Lower leg skin (tissue), 4 donors: ENCODE measurements around the gene RNPS1. TPM values are rescaled to one million over a fixed set of nuclear protein-coding genes. Genes with fewer than 3 reads are reported as not detected.

ENCODE experiments used
- DNase-seq, 2 donors: peaks; one replicate each; pipeline ENCODE4 v3.0.0-alpha.2; 2019; ENCODE audit warnings: low spot score in 2 of 2
- H3K4me3 ChIP-seq: fragments of 200-600 bp; sonication (generic); 2 replicates; pipeline ENCODE4 v1.5.1; 2017; ENCODE audit warnings: mild to moderate bottlenecking, low read depth; ENCODE audit not compliant: poor library complexity, severe bottlenecking
- POLR2A ChIP-seq, 2 donors: fragments of 450-650 bp; IDR thresholded peaks; one replicate each; pipeline ENCODE4 v1.6.1; 2016 to 2017; ENCODE audit warnings: antibody characterized with exemption in 2 of 2, mild to moderate bottlenecking in 1 of 2, moderate library complexity in 1 of 2
- WGBS, 2 donors: methylation state at CpG; one replicate each; pipeline ENCODE4 v1.1.5; 2018; 5-methylcytosine and 5-hydroxymethylcytosine counted together
- intact Hi-C: fragments of 100-400 bp; cut with DNase I; formaldehyde crosslinking; loops from one replicate; pipeline ENCODE4 v1.15.0; 2023; ENCODE audit warnings: low total_unique reads
- total RNA-seq, 4 donors: library from RNA; depleted of rRNA; stranded (reverse); fragments of >200 nt; gene quantifications; one replicate each; pipeline ENCODE4 v1.1.0, GENCODE V29; 2016
- TF ChIP-seq, protein P1 (sequence below), 3 donors: fragments of 450-650 bp; IDR thresholded peaks; one replicate each; pipeline ENCODE4 v1.5.1; 2016; ENCODE audit warnings: antibody characterized with exemption in 3 of 3, mild to moderate bottlenecking in 3 of 3, moderate library complexity in 2 of 3

RNPS1 gene
- total RNA-seq, 4 donors from 2014 or later: 127 to 132 (median 128) TPM

DNA sequence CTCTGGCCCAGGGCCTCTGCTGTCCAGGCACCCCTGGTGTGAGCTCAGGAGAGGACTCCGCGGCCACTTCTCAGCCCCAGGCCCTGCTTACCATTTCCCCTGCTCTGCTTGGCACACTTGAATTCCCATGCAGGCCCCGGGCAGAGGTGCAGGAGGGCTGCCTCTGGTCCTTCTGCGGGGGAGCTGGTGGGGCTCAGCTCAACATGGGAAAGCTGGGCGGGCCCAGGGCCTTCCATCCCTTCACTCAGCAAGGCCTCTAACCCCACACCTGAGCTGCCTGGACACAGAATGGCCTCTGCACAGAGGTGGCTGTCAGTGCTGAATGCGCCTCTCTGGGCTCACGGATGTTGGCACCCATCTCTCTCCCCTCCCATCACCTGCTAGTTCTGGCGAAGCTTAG is 12.5 kb upstream of the RNPS1 start:
- no peak for TF ChIP-seq POLR2A (IDR thresholded peaks at IDR 0.05)
- TF ChIP-seq, protein P1, sequence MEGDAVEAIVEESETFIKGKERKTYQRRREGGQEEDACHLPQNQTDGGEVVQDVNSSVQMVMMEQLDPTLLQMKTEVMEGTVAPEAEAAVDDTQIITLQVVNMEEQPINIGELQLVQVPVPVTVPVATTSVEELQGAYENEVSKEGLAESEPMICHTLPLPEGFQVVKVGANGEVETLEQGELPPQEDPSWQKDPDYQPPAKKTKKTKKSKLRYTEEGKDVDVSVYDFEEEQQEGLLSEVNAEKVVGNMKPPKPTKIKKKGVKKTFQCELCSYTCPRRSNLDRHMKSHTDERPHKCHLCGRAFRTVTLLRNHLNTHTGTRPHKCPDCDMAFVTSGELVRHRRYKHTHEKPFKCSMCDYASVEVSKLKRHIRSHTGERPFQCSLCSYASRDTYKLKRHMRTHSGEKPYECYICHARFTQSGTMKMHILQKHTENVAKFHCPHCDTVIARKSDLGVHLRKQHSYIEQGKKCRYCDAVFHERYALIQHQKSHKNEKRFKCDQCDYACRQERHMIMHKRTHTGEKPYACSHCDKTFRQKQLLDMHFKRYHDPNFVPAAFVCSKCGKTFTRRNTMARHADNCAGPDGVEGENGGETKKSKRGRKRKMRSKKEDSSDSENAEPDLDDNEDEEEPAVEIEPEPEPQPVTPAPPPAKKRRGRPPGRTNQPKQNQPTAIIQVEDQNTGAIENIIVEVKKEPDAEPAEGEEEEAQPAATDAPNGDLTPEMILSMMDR (IDR thresholded peaks at IDR 0.05): no peak
- DNase-seq: no peak
- no peak overlapping the region for H3K4me3 ChIP-seq
- intact Hi-C loops: no loop called here
- WGBS, 2 donors: 93 to 95% methylated on average over 8 of the region's 8 CpGs

DNA sequence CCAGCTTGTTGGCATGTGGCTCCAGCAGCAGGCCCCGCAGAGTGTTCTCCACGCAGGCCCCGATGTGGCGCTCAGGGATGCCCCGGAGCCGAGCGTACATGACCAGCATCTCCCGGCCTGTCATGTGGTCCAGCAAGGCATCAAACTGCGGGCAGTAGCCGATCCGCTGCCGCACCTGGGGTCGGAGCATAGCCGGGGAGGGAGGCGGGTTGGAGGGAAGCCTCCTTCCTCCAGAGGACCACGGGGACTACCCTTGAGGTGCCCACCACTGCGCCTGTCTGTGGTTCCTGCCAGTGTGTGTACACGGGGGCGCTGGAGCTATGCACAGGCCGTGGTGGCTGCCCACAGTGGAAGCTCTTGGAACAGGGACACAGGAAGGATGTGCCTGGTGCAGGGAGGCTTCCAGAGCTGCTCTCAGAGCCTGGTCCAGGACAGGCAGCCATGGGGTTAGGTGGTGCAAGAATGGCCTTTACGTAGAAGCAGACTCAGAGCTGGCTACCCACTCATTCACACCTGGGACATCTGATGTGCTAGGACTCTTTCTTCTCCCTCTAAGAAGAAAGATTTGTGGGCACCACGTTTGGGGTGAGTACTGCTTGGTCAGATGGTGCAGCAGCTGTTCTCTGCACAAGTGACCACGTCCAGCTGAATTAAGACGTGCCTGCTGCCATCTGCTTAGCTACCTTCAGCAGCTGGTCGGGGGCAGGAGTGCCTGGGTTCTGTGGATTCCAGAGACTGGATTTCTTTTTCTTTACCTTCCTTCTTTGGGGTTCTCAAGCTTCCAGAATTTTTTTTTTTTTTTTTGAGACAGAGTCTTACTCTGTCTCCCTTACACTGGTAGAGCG is 11.3 kb upstream of the RNPS1 start:
- intact Hi-C loops: no loop called here
- WGBS, 2 donors: 91% methylated on average over 22 to 26 of the region's 26 CpGs
- TF ChIP-seq, protein P1 (IDR thresholded peaks at IDR 0.05): no peak
- no peak for TF ChIP-seq POLR2A (IDR thresholded peaks at IDR 0.05)
- no peak overlapping the region for H3K4me3 ChIP-seq
- no peak for DNase-seq

DNA sequence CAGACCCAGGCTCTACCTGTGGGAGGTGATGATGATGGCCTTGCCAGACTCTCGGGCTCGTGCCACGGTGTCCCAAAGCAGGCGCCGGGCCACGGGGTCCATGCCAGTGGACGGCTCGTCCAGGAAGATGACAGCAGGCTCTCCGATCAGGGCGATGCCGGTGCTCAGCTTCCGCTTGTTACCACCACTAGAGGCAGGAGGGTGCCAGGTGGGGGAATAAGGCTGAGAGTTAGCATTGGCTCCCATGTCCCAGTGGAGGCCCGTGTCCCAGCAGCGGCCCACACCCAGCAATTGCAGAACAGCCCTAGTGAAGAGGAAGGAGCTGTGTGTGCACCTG is 10.3 kb upstream of the RNPS1 start:
- no peak for DNase-seq
- intact Hi-C loops: no loop called here
- 80 to 88% methylated on average over 8 to 14 of the region's 14 CpGs for WGBS, 2 donors
- no peak for TF ChIP-seq POLR2A (IDR thresholded peaks at IDR 0.05)
- TF ChIP-seq, protein P1 (IDR thresholded peaks at IDR 0.05): no peak
- no peak overlapping the region for H3K4me3 ChIP-seq

DNA sequence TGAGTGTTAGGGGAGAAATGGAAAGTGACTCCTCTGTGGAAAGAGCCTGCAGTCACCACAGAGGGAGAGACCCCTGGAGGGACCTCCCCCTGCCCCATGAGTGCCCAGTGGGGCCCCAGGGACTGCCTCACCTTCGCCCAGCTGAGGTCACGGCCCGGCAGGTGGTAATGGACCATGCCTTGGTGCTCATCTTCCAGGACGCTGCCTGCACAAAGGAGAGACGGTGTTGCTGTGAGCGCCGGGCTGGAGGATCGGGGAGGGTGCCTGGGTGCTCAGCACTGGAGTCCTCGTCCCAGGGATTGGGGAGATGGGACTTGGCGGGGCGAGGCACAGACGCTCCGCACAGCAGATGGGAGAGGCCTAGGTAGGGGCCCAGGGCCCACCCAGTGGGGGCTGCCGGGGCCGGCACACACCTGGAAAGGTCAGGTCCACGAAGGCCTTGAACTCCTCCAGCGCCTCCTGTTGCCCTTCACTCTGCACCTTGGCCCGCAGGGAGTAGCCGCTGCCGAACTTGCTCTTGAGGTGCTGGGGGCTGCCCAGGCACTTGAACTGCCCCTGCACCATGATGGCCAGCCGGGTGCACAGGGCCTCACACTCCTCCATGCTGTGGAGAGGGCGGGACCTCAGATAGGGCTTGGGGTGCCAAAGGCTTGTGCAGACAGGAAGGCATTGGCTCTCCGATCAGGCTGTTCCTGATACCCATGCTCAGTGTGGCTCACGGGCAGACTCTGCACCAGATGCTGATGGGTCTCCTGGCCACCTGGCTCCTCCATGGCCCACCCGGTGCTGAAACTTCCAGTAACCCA is 9.7 kb upstream of the RNPS1 start:
- intact Hi-C loops: no loop called here
- 83 to 90% methylated on average over 13 to 23 of the region's 25 CpGs for WGBS, 2 donors
- no peak for DNase-seq
- H3K4me3 ChIP-seq: no peak overlapping the region
- TF ChIP-seq, protein P1 (IDR thresholded peaks at IDR 0.05): no peak

- 80 to 83% methylated on average over 26 of the region's 26 CpGs for WGBS, 2 donors
- no peak for TF ChIP-seq POLR2A (IDR thresholded peaks at IDR 0.05)
- TF ChIP-seq, protein P1 (IDR thresholded peaks at IDR 0.05): no peak
- intact Hi-C loops: no loop called here
- no peak for DNase-seq
- no peak overlapping the region for H3K4me3 ChIP-seq
These were observed 8.7 kb upstream of the RNPS1 start for GRCh38 chr16:2276368-2277195.
